Measurements from ENCODE around the gene CAST.
"Not testable (repeated sequence)": the region's sequence is repeated elsewhere in the genome, so short reads cannot be mapped to it uniquely, and the experiment has no call there.

Gene CAST

DNA sequence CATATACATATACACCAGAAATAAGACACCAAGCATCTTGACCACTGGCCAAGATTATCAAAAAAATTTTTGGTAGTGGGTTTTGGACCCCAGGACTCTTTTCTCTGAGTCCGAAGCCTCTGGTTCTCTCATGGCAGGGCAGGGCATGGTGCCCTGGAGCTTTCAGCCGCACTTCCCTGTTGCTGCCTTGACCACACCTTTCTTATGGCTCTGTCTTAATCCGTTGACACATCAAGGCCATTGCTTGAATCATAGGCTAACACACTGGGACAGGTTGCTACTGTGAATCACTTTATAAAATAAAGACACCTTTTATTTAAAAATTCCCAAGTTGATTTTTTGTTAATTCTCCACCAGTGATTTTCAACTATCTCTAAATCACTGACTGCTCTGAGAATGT lies 45.4 kb upstream of the CAST start:
- no peak overlapping the region for H3K27ac ChIP-seq (ENCODE audit: low read length)
- H3K9ac ChIP-seq (ENCODE audit: low read depth, low read length): no peak overlapping the region
- H4K20me1 ChIP-seq (ENCODE audit: insufficient read depth, low read length): no peaks in the 10 kb centered on the region
- no peak overlapping the region for H3K4me3 ChIP-seq (ENCODE audit: low read depth in 1 of 2, low read length in 2 of 2)
- H3K36me3 ChIP-seq (ENCODE audit: insufficient read depth, low read length): no peaks in the 10 kb centered on the region
- peaks cover 14% of the 10 kb centered on the region for H3K27me3 ChIP-seq (ENCODE audit: insufficient read depth, low read length, poor library complexity)
- TF ChIP-seq EZH2 (IDR thresholded peaks at IDR 0.05; ENCODE audit: borderline replicate concordance, low read depth, low read length, severe bottlenecking): no peak
- TF ChIP-seq, protein P1, sequence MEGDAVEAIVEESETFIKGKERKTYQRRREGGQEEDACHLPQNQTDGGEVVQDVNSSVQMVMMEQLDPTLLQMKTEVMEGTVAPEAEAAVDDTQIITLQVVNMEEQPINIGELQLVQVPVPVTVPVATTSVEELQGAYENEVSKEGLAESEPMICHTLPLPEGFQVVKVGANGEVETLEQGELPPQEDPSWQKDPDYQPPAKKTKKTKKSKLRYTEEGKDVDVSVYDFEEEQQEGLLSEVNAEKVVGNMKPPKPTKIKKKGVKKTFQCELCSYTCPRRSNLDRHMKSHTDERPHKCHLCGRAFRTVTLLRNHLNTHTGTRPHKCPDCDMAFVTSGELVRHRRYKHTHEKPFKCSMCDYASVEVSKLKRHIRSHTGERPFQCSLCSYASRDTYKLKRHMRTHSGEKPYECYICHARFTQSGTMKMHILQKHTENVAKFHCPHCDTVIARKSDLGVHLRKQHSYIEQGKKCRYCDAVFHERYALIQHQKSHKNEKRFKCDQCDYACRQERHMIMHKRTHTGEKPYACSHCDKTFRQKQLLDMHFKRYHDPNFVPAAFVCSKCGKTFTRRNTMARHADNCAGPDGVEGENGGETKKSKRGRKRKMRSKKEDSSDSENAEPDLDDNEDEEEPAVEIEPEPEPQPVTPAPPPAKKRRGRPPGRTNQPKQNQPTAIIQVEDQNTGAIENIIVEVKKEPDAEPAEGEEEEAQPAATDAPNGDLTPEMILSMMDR (IDR thresholded peaks at IDR 0.05; ENCODE audit: borderline replicate concordance, extremely low read depth, low read length, poor library complexity, severe bottlenecking): no peak
- DNase-seq: no peak
- H3K4me1 ChIP-seq (ENCODE audit: insufficient read depth, low read length): no peaks in the 10 kb centered on the region
- no peak for ATAC-seq (ENCODE audit: insufficient read depth, low read depth)
- no peaks in the 10 kb centered on the region for H3K79me2 ChIP-seq (ENCODE audit: insufficient read depth, low read length)
- H2AFZ ChIP-seq (ENCODE audit: low read depth, low read length): no peak overlapping the region
- H3K9me3 ChIP-seq (ENCODE audit: insufficient read depth, low read length, severe bottlenecking): no peaks in the 10 kb centered on the region
- no peak overlapping the region for H3K4me2 ChIP-seq (ENCODE audit: insufficient read depth, low read length)

DNA sequence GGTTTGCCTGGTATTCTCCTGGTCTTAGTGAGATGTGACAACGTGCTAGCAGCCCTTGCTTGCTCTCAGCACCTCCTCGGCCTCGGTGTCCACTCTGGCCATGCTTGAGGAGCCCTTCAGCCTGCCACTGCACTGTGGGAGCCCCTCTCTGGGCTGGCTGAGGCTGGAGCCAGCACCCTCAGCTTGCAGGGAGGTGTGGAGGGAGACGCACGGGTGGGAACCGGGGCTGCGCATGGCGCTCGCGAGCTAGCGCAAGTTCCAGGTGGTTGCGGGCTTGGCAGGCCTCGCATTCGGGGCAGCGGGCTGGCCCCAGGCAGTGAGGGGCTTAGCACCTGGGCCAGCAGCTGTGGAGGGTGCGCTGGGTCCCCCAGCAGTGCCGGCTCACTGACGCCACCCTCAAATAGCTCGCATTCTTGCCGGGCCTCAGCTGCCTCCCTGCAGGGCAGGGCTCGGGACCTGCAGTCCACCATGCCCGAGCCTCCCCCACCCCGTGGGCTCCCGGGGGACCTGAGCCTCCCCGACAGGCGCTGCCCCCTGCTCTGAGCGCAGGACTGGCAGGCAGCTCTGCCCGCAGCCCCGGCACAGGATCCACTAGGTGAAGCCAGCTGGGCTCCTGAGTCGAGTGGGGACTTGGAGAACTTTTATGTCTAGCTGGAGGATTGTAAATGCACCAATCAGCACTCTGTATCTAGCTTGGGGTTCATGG lies 43.7 kb upstream of the CAST start:
- not testable (repeated sequence) for ATAC-seq (ENCODE audit: insufficient read depth, low read depth); H3K79me2 ChIP-seq (ENCODE audit: insufficient read depth, low read length); H4K20me1 ChIP-seq (ENCODE audit: insufficient read depth, low read length); DNase-seq; H3K4me3 ChIP-seq (ENCODE audit: low read depth in 1 of 2, low read length in 2 of 2); H2AFZ ChIP-seq (ENCODE audit: low read depth, low read length); H3K9me3 ChIP-seq (ENCODE audit: insufficient read depth, low read length, severe bottlenecking); H3K27ac ChIP-seq (ENCODE audit: low read length); H3K9ac ChIP-seq (ENCODE audit: low read depth, low read length); H3K4me2 ChIP-seq (ENCODE audit: insufficient read depth, low read length); H3K36me3 ChIP-seq (ENCODE audit: insufficient read depth, low read length); H3K4me1 ChIP-seq (ENCODE audit: insufficient read depth, low read length)
- H3K27me3 ChIP-seq (ENCODE audit: insufficient read depth, low read length, poor library complexity): peaks cover 14% of the 10 kb centered on the region

DNA sequence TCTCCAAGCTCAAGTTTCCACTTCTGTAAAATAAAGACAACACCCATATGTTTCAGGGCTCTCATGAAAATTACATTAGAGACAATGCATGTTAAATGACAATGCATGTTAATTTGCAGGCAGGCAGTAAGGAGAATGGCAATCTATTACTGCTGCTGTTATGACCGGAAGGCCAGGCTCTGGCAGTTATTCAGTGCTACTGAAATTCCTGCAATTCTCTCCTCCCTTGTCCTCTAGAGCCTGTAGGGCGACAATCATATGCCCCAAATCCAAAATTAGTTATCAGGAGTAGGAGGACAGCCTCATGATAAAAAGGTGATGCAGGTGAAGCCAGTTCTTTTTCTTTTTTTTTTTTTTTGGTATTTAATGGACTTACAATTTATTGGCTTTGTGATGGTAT lies 42.2 kb upstream of the CAST start:
- Histone ChIP-seq H3K36me3 (ENCODE audit: insufficient read depth, low read length) (no peaks in the 10 kb centered on the region), H3K27me3 (ENCODE audit: insufficient read depth, low read length, poor library complexity) (peaks cover 7% of the 10 kb centered on the region), H3K4me3 (ENCODE audit: low read depth in 1 of 2, low read length in 2 of 2) (no peak overlapping the region), H3K79me2 (ENCODE audit: insufficient read depth, low read length) (no peaks in the 10 kb centered on the region), H3K9me3 (ENCODE audit: insufficient read depth, low read length, severe bottlenecking) (no peaks in the 10 kb centered on the region), H2AFZ (ENCODE audit: low read depth, low read length) (no peak overlapping the region), H3K4me1 (ENCODE audit: insufficient read depth, low read length) (no peaks in the 10 kb centered on the region), H4K20me1 (ENCODE audit: insufficient read depth, low read length) (no peaks in the 10 kb centered on the region), H3K4me2 (ENCODE audit: insufficient read depth, low read length) (no peak overlapping the region), H3K27ac (ENCODE audit: low read length) (no peak overlapping the region), H3K9ac (ENCODE audit: low read depth, low read length) (no peak overlapping the region)
- no peak for DNase-seq
- ATAC-seq (ENCODE audit: insufficient read depth, low read depth): no peak
- TF ChIP-seq, protein P1 (IDR thresholded peaks at IDR 0.05; ENCODE audit: borderline replicate concordance, extremely low read depth, low read length, poor library complexity, severe bottlenecking): no peak
- no peak for TF ChIP-seq EZH2 (IDR thresholded peaks at IDR 0.05; ENCODE audit: borderline replicate concordance, low read depth, low read length, severe bottlenecking)

DNA sequence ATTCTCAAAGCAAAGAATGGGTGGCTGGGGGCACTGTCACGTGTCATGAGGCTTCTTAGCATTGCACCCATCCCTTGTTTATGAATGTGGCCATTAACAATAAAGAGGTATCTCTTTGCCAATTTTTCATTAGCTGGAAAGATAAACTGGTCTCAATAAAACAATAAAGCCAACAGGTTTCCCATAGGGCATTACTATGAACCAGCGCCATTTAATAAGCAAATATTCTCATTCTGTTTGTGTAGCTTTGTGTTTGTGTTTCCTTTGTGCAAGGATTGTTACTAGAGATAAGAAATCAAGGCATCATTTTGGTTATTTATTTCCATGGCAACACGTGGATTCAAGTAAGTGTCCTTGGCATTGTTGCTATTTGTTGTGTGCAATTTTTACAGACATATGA lies 37.6 kb upstream of the CAST start:
- Histone ChIP-seq H3K9ac (ENCODE audit: low read depth, low read length) (no peak overlapping the region), H3K4me1 (ENCODE audit: insufficient read depth, low read length) (no peaks in the 10 kb centered on the region), H3K27me3 (ENCODE audit: insufficient read depth, low read length, poor library complexity) (no peaks in the 10 kb centered on the region), H3K4me2 (ENCODE audit: insufficient read depth, low read length) (no peak overlapping the region), H3K27ac (ENCODE audit: low read length) (no peak overlapping the region), H3K9me3 (ENCODE audit: insufficient read depth, low read length, severe bottlenecking) (no peaks in the 10 kb centered on the region), H3K79me2 (ENCODE audit: insufficient read depth, low read length) (no peaks in the 10 kb centered on the region), H4K20me1 (ENCODE audit: insufficient read depth, low read length) (no peaks in the 10 kb centered on the region), H3K36me3 (ENCODE audit: insufficient read depth, low read length) (no peaks in the 10 kb centered on the region), H2AFZ (ENCODE audit: low read depth, low read length) (no peak overlapping the region), H3K4me3 (ENCODE audit: low read depth in 1 of 2, low read length in 2 of 2) (no peak overlapping the region)
- no peak for ATAC-seq (ENCODE audit: insufficient read depth, low read depth)
- TF ChIP-seq, protein P1 (IDR thresholded peaks at IDR 0.05; ENCODE audit: borderline replicate concordance, extremely low read depth, low read length, poor library complexity, severe bottlenecking): no peak
- no peak for TF ChIP-seq EZH2 (IDR thresholded peaks at IDR 0.05; ENCODE audit: borderline replicate concordance, low read depth, low read length, severe bottlenecking)
- no peak for DNase-seq

Data from DND-41 (cell line).